NOMO-1 (cell line): ENCODE data around the gene DCHS1.
"Not testable (repeated sequence)": the region's sequence is repeated elsewhere in the genome, so short reads cannot be mapped to it uniquely, and the experiment has no call there.

Experiments
- DNase-seq, 2 experiments: peaks; one replicate each; lab custom pipeline; 2025; ENCODE audit not compliant: unreplicated experiment in 2 of 2; lab: John Stamatoyannopoulos, UW

DCHS1 gene

GRCh38 chr11:6655790-6656583, at the start of gene DCHS1:
TSS of gene DCHS1 (minus strand) at chr11:6655809. CDS start at chr11:6641613, 14,196 bp downstream.
- no peak for DNase-seq

- DNase-seq: peak; percentile 67 to 90
Measured at GRCh38 chr11:6703247-6704063, 47.8 kb upstream of the DCHS1 start.

GRCh38 chr11:6701955-6702354, 46.3 kb upstream of the DCHS1 start:
- not testable (repeated sequence) for DNase-seq

DNA sequence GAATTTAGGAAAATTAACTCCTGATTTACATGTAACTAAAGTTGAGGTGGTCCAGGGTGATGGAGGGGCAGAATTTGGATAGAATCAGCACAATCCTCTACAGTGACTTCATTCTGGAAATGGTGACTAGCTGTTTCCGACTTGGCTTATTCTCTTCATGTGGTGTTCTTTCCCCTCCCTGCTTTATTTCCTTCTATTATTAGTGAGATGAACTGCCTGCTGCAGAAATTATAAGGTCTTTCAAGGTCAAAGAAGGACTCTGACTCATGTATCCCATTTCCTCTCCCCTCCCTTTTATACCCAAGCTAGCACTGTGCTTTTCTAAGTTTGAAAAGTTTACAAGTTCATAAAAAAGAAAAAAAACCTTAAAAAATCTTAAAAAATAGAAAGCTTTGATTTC, 39.8 kb upstream of the DCHS1 start:
- DNase-seq: no peak

DNA sequence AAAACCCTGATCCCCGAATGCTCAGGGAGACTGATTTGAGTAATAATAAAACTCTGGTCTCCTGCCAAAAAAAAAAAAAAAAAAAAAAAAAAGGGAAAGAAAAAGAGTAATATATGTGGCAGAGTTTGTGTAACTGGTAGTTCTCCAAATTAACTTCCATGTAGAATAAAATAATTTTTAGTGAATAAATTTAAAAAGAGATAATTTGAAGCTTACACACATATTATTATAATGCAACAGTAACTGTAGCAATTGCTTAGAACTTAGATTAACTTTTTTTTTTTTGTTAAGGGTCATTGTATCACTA, 38.6 kb upstream of the DCHS1 start:
- no peak for DNase-seq

- DNase-seq: no peak
Measured at GRCh38 chr11:6693342-6694228, 38.0 kb upstream of the DCHS1 start.

DNA sequence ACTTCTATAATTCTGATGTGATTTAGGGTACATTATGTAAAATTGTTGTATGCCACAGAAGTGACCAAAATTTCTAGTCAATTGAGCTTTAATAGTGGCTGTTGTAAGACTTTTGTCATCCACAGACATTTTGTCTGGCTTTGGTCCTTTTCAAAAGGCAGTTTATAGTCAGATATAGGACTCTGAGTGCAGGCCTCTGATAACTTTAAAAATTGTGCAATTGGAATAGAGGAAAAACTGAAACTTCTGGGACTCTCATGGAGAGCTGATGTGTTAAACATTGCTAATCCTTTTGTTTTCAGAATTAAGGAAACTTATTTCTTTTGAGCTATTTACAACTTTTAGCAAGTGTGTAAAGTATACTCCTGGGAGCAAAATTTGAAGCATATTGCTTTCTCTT, 36.5 kb upstream of the DCHS1 start:
- DNase-seq: no peak

DNA sequence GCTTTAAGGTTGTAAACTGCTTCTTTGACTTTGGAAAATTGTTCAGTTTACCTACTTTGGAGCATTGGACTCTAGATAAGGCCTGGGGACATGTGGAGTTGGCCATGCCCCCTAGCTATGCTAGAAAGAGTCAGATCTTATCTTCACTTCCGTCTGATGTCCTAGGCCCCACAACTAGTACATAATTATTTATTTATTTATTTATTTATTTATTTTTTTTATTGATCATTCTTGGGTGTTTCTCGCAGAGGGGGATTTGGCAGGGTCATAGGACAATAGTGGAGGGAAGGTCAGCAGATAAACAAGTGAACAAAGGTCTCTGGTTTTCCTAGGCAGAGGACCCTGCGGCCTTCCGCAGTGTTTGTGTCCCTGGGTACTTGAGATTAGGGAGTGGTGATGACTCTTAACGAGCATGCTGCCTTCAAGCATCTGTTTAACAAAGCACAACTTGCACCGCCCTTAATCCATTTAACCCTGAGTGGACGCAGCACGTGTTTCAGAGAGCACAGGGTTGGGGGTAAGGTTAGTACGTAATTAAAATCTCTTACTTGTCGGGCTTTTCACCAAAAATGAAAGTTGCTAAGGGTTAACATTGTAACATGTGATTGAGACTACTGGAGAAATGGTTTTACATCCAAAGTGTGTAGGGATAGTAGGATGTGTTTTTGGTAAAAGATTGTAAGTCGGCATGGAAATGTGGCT, 35.0 kb upstream of the DCHS1 start:
- not testable (repeated sequence) for DNase-seq

DNA sequence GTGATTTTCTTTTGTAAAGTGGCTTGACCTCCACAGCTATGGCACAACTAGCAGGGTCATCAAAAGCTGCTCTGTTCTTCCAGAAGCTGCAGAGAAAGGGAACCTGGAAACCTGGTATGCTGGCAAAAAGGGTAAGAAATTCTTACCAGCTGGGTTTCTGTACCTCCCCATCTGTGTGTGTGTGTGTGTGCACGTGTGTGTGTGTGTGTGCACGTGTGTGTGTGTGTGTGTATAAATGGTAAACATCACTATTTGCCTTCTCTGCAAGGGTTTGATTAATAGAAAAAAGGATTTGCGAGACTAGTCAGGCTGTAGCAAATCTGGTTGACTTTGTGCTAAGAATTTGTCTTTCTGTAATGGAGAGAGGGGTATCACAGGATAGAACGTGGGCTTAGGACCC, 32.3 kb upstream of the DCHS1 start:
- DNase-seq: no peak

- no peak for DNase-seq
Measured at GRCh38 chr11:6686006-6686405, 30.4 kb upstream of the DCHS1 start.

GRCh38 chr11:6684068-6684467, 28.5 kb upstream of the DCHS1 start:
- not testable (repeated sequence) for DNase-seq

GRCh38 chr11:6682936-6683861, 27.6 kb upstream of the DCHS1 start, which contains the start of gene MRPL17:
TSS of gene MRPL17 (minus strand) at chr11:6683340. CDS start at chr11:6683296, 44 bp downstream.
- DNase-seq: peak; percentile 99 to 100

GRCh38 chr11:6682591-6682935, 27.0 kb upstream of the DCHS1 start:
- no peak for DNase-seq

- DNase-seq: no peak
Measured at GRCh38 chr11:6681949-6682348, 26.3 kb upstream of the DCHS1 start.

GRCh38 chr11:6681505-6681904, 25.9 kb upstream of the DCHS1 start:
- no peak for DNase-seq

DNA sequence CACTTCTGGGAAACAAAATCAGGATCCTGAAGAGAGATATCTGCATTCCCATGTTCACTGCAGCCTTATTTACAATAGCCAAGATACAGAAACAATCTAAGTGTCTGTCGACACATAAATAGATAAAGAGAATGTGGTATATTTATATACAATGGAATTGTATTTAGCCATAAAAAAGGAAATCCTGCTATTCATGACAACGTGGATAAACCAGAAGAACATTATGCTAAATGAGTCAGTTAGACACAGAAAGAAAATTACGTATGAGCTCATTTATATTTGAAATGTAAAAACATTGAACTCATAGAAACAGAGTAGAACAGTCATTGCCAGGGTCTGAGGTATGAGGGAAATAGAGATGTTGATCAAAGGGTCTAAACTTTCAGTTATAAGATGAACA, 21.4 kb upstream of the DCHS1 start:
- no peak for DNase-seq

DNA sequence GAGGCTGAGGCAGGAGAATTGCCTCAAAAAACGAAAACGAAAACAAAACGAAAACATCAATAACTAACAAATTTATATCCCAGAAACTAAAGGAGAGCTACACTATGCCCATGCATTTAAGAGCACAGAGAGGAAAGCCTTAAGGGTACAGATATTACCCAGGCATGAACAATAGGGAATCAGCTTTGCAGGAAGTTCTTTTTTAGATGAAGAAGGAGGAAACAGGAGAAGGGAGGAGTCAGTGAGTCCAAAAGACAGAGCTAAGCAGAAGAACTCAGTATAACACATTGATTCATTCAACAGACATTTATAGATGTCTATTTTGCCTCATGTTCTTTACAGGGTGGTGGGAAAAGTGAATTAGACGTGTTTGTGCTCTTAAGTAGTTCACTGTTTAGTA, 19.3 kb upstream of the DCHS1 start:
- no peak for DNase-seq

- no peak for DNase-seq
Measured at GRCh38 chr11:6674219-6674597, 18.6 kb upstream of the DCHS1 start.

GRCh38 chr11:6673523-6674218, 18.1 kb upstream of the DCHS1 start:
- no peak for DNase-seq
